GM19463 (cell line): Measurements from ENCODE around the gene DDB1.
A peak's percentile ranks its signal among the peaks of the same experiment; 100 is the strongest.
"Not testable (repeated sequence)": the region's sequence is repeated elsewhere in the genome, so short reads cannot be mapped to it uniquely, and the experiment has no call there.

ENCODE experiments used
- ATAC-seq: cut with Tn5 transposase; IDR thresholded peaks from one replicate; pipeline ENCODE4 v1.9.1; 2021; ENCODE audit warnings: mild to moderate bottlenecking, moderate library complexity; ENCODE audit not compliant: unreplicated experiment

Gene DDB1

GRCh38 chr11:61274084-61274483 lies 58.8 kb downstream of the DDB1 start:
- no peak for ATAC-seq

GRCh38 chr11:61273178-61274078 lies 59.5 kb downstream of the DDB1 start:
- ATAC-seq, result no peak

GRCh38 chr11:61272731-61273130 lies 60.2 kb downstream of the DDB1 start:
- no peak for ATAC-seq

DNA sequence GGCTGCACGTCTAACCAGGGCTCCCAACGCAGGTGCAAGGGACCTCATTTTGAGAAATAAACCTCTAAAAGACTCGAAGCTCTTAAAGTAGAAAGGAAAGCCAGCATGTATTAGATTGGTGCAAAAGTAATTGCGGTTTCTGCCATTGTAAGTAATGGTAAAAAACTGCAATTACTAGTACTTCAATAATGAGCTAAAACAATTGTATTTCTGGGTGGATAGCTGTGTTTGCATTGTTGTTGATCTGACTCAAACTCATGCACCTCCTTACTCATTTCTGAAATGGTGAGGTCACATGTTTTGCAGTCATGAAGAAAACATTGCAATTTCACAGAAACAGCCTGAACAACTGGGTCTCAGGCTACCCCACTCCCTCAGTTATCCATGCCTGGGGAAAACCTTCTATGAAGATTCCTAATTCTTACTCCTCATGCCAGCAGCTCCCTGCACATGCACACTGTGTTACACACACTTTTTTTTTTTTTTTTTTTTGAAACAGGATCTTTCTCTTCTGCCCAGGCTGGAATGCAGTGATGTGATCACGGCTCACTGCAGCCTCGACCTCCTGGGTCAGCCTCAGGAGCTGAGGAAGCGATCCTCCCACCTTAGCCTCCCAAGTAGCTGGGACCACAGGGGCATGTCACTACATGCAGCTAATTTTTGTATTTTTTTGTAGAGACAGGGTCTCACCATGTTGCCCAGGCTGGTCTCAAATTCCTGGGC lies 62.4 kb downstream of the DDB1 start:
- ATAC-seq, result no peak

GRCh38 chr11:61268588-61269250 lies 64.2 kb downstream of the DDB1 start:
- ATAC-seq, result no peak

- ATAC-seq, result no peak
These were observed 65.5 kb downstream of the DDB1 start for GRCh38 chr11:61267437-61267841.

GRCh38 chr11:61266602-61267001 lies 66.3 kb downstream of the DDB1 start:
- ATAC-seq, result no peak

GRCh38 chr11:61265357-61265756 lies 67.5 kb downstream of the DDB1 start:
- ATAC-seq, result no peak

DNA sequence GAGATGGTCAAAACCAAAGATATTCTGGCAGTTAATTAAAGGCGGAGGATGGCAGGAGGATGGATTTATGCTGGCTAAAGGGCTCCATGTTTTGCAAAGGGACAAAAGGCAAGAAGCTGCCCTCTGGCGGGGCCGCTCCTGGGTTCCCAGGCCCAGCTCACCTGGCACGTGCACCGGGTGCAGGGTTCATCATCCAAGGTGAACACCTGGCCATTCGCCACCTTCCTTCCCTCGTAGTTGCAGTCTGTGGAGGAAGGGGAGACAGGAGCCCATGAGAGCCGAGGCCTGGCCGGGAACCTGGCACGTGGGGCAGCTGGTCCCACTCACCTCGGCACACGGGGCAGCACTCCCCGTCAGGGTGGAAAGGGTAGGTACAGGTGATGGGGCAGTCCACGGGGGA lies 68.1 kb downstream of the DDB1 start:
- ATAC-seq, result no peak

- ATAC-seq, result no peak
These were observed 68.5 kb downstream of the DDB1 start for GRCh38 chr11:61264371-61264770.

DNA sequence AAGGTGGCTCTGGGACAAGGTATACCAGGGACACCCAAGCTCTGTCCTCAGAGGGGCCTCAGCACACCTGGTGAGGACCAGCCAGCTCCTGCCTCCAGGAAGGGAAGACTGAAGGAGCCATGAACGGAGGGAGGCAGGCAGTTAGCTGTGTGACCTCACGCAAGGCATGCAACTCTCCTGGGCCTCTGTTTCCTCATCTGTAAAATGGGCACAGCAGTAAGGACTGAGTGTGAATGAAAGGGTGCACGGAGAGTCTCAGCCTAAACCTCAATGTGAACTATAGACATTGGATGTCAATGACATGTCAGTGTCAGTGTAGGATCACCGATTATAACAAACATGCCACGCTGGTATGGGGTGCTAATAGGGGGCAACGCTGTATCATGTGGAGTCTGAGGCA lies 73.5 kb downstream of the DDB1 start:
- ATAC-seq, result no peak

DNA sequence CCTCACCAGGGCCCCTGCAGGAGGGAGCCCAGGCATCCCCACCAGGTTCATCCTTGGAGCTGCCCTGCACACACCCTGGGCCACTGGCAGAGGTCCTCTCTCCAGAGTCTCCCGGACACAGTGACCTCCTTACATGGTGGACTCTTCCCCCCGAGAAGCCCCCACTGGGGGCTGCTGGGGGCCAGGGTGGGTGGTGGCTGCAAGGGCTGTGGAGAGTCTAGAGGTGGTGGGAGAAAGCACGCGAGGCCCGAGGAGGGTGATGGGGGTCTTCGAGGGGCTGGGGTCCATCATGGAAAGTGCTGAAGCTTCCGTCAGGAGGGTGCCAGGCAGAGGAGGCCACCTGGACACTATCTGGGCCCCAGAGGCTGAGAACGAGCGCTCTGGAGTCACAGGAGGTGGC lies 74.4 kb downstream of the DDB1 start:
- ATAC-seq, result no peak

GRCh38 chr11:61256710-61257482 lies 76.0 kb downstream of the DDB1 start:
- no peak for ATAC-seq

- peak; percentile 69 for ATAC-seq
These were observed 78.4 kb downstream of the DDB1 start for GRCh38 chr11:61254403-61255025.

GRCh38 chr11:61252332-61252731 lies 80.6 kb downstream of the DDB1 start:
- not testable (repeated sequence) for ATAC-seq

DNA sequence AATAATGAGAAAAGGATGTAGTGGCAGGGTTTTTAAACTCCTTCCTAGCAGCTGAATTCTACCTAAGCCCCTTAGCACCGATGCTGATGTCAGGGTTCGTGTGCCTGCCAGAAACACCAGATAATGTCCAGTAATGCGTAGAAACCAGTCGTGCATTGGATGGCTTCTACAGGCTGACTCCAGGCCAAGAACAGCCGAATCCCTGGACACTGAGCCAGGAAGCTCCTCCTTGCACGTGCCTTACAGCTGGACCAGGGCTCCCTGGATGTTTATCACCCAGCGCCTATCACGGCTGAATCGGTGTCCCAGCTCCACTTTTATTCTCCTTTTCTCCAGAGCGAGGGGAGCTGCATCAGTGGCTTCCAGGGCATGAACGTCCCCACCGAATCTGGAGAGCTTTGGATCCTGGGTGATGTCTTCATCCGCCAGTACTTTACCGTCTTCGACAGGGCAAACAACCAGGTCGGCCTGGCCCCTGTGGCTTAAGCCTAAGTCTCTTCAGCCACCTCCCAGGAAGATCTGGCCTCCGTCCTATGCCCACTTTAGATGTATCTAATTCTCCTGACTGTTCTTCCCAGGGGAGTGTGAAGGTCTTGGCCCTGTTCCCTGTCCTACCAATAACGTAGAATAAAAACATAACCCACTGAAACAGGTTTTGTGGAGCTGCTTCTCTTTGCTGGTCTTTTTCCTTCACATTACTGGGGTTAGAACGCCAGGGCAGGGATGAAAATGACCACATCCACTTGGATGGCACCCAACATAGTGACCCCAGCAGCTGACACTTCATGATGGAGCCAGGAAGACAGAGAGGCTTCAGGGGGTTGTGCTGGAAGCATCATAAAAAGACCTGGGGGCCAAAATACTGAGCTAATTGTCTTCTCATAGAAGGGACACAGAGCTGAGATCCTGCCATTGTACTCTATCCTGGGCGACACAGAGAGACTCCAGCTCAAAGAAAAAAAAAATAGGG lies 81.8 kb downstream of the DDB1 start:
- ATAC-seq, result not testable (repeated sequence)
